Endothelial cell of umbilical vein (primary cell): ENCODE results near the gene PET100. TPM values are rescaled to one million over a fixed set of nuclear protein-coding genes. Genes with fewer than 3 reads are reported as not detected.

Experiments
- BruUV-seq: library from RNA; stranded (reverse); fragments of 400-500 nt; replicated peaks from 2 replicates; lab custom pipeline; 2021; lab: Mats Ljungman, UMichigan
- CTCF ChIA-PET: fragments of 300-600, 350-600 bp; sonication (Branson Sonifier 250); formaldehyde crosslinking; loops from one replicate; lab custom pipeline; 2021; ENCODE audit warnings: antibody characterized with exemption, inconsistent platforms; lab: Charles Lee
- POLR2A ChIA-PET: fragments of 300-600, 350-600 bp; sonication (Branson Sonifier 250); formaldehyde crosslinking; loops from one replicate; lab custom pipeline; 2021; ENCODE audit warnings: antibody characterized with exemption, inconsistent platforms; lab: Charles Lee
- DNase-seq: peaks from one replicate; pipeline ENCODE4 v3.0.0-alpha.2; 2011; ENCODE audit warnings: low read depth, low spot score
- FAIRE-seq: peaks from 2 replicates; lab custom pipeline; 2011; peaks lifted over from hg19 to GRCh38; lab: Jason Lieb, UNC
- H2AFZ ChIP-seq: 2 replicates; pipeline ENCODE4 v1.6.0; 2012; ENCODE audit warnings: low read depth, low read length, control low read depth, inconsistent platforms
- H3K27ac ChIP-seq: 2 replicates; pipeline ENCODE4 v1.5.1; 2011; ENCODE audit warnings: low read depth, mild to moderate bottlenecking, control low read depth, low read length, moderate library complexity; ENCODE audit not compliant: insufficient read depth
- H3K27me3 ChIP-seq, 2 experiments: 2 replicates each; pipeline versions ENCODE4 v1.6.0 to v1.6.1; 2011; ENCODE audit warnings: low read length in 2 of 2, mixed read lengths in 1 of 2; ENCODE audit not compliant: control insufficient read depth in 2 of 2, insufficient read depth in 2 of 2
- H3K36me3 ChIP-seq, 2 experiments: 2 replicates in 1 of 2; 3 replicates in 1 of 2; pipeline ENCODE4 v1.5.1; 2011; ENCODE audit warnings: low read length in 2 of 2, mild to moderate bottlenecking in 1 of 2, moderate library complexity in 1 of 2; ENCODE audit not compliant: control insufficient read depth in 2 of 2, insufficient read depth in 2 of 2; ENCODE audit errors: extremely low read depth in 1 of 2
- H3K4me1 ChIP-seq: 3 replicates; pipeline ENCODE4 v1.5.1; 2011; ENCODE audit warnings: mild to moderate bottlenecking, low read length; ENCODE audit not compliant: control insufficient read depth, insufficient read depth; ENCODE audit errors: extremely low read depth
- H3K4me2 ChIP-seq: 2 replicates; pipeline ENCODE4 v1.6.1; 2011; ENCODE audit warnings: low read length, control low read depth, mixed read lengths; ENCODE audit not compliant: insufficient read depth
- H3K4me3 ChIP-seq, 3 experiments: fragments of 200-600 bp in 1 of 3; sonication (generic), shearing (Covaris generic) in 1 of 3; replicated peaks in 1 of 3; 2 replicates each; pipeline ENCODE4 v1.5.1; 2011 to 2016; ENCODE audit warnings: control low read depth in 3 of 3, low read length in 3 of 3, mild to moderate bottlenecking in 2 of 3, inconsistent platforms in 1 of 3, low read depth in 1 of 3, moderate library complexity in 1 of 3; ENCODE audit not compliant: insufficient read depth in 1 of 3
- H3K79me2 ChIP-seq: 2 replicates; pipeline ENCODE4 v1.6.0; 2012; ENCODE audit warnings: low read length, inconsistent platforms; ENCODE audit not compliant: control insufficient read depth, insufficient read depth
- H3K9ac ChIP-seq: replicated peaks from 2 replicates; pipeline ENCODE3; 2011; ENCODE audit warnings: low read length, control low read depth; ENCODE audit not compliant: insufficient read depth; ENCODE audit errors: extremely low read depth
- H3K9me1 ChIP-seq: replicated peaks from 3 replicates; pipeline ENCODE4 v1.6.0; 2011; ENCODE audit warnings: mild to moderate bottlenecking, low read length; ENCODE audit not compliant: control insufficient read depth, insufficient read depth; ENCODE audit errors: extremely low read depth
- H3K9me3 ChIP-seq: replicated peaks from 2 replicates; pipeline ENCODE4 v1.5.1; 2012; ENCODE audit warnings: low read length, inconsistent platforms; ENCODE audit not compliant: control insufficient read depth, insufficient read depth
- H4K20me1 ChIP-seq: replicated peaks from 2 replicates; pipeline ENCODE3; 2011; ENCODE audit warnings: mild to moderate bottlenecking, low read length; ENCODE audit not compliant: control insufficient read depth, insufficient read depth; ENCODE audit errors: extremely low read depth
- CTCF ChIP-seq, 2 donors: IDR thresholded peaks; 1 replicate in 1 of 2; 2 replicates in 1 of 2; pipeline ENCODE4 v1.5.1; 2011; ENCODE audit warnings: low read length in 2 of 2, mild to moderate bottlenecking in 2 of 2, moderate library complexity in 2 of 2, control low read depth in 1 of 2, inconsistent platforms in 1 of 2, low read depth in 1 of 2; ENCODE audit not compliant: insufficient read depth in 1 of 2; ENCODE audit errors: extremely low read depth in 1 of 2
- EZH2 ChIP-seq: IDR thresholded peaks from 2 replicates; pipeline ENCODE4 v1.6.1; 2012; ENCODE audit warnings: borderline replicate concordance, low read depth, mild to moderate bottlenecking, moderate library complexity, low read length, inconsistent platforms; ENCODE audit not compliant: severe bottlenecking
- FOS ChIP-seq: IDR thresholded peaks from 2 replicates; pipeline ENCODE4 v1.6.1; 2011; ENCODE audit warnings: mild to moderate bottlenecking, low read length, moderate library complexity, borderline replicate concordance; ENCODE audit not compliant: insufficient read depth
- GATA2 ChIP-seq: IDR thresholded peaks from 2 replicates; pipeline ENCODE4 v1.7.0; 2011; ENCODE audit warnings: low read depth, mild to moderate bottlenecking, moderate library complexity, mixed read lengths, low read length; ENCODE audit not compliant: insufficient read length, insufficient read depth
- JUN ChIP-seq: IDR thresholded peaks from 2 replicates; pipeline ENCODE4 v1.6.1; 2011; ENCODE audit warnings: borderline replicate concordance, low read depth; ENCODE audit not compliant: insufficient read length, insufficient read depth
- MAX ChIP-seq: IDR thresholded peaks from 2 replicates; pipeline ENCODE4 v1.6.1; 2011; ENCODE audit not compliant: insufficient read depth, insufficient read length
- MYC ChIP-seq: IDR thresholded peaks from one replicate; pipeline ENCODE4 v1.6.1; 2011; ENCODE audit warnings: mild to moderate bottlenecking, low read depth, low read length
- POLR2A ChIP-seq: IDR thresholded peaks from 2 replicates; pipeline ENCODE4 v1.6.1; 2012; ENCODE audit warnings: low read depth, mild to moderate bottlenecking, control low read depth, low read length
- POLR2AphosphoS5 ChIP-seq: IDR thresholded peaks from 2 replicates; pipeline ENCODE4 v1.6.1; 2012; ENCODE audit warnings: low read depth, mild to moderate bottlenecking, control low read depth, low read length, moderate library complexity; ENCODE audit not compliant: insufficient read depth
- dilution Hi-C: fragments of 300-500 bp; cut with MboI; formaldehyde crosslinking; loops from one replicate; pipeline ENCODE4 v1.15.0; 2019; ENCODE audit warnings: low sequenced_read_pairs; ENCODE audit not compliant: extremely low pct_ligation_motif_present
- intact Hi-C: fragments of 100-400 bp; cut with micrococcal nuclease; formaldehyde crosslinking; loops from one replicate; pipeline ENCODE4 v1.10.0; 2022
- polyA plus RNA-seq, 4 experiments: library from polyadenylated mRNA; depleted of rRNA in 3 of 4; stranded (reverse) in 3 of 4; unstranded in 1 of 4; fragments of >200 nt; gene quantifications; 2 replicates each; pipeline versions ENCODE4 v1.2.1 to v1.2.3, GENCODE V29; 2011 to 2012; ENCODE audit warnings: missing spikeins in 1 of 4
- total RNA-seq: library from RNA; stranded (reverse); gene quantifications from 2 replicates; pipeline ENCODE4 v1.2.3, GENCODE V29; 2021

Gene PET100
- total and polyA plus RNA-seq, 2 donors (not counting 3 experiments of a cell fraction or from before 2014, with no cell fraction given) = 55.0 to 172 TPM

- dilution Hi-C loops (no loop called here), intact Hi-C loops (no loop called here)
- H4K20me1 ChIP-seq = no peaks in the 10 kb centered on the region
- TF ChIP-seq FOS (no peak), POLR2A (no peak), MAX (no peak), EZH2 (no peak), POLR2AphosphoS5 (no peak), MYC (no peak), GATA2 (no peak), JUN (no peak), CTCF (IDR thresholded peaks at IDR 0.05; ENCODE audit: extremely low read depth in 1 of 2, insufficient read depth in 1 of 2, low read depth in 1 of 2, low read length in 2 of 2) (no peak)
- no TSS peak for BruUV-seq
- ChIA-PET POLR2A (no interaction called here), CTCF (interaction anchor here (1.0 to 3.2 kb wide), 2 partner anchors 49 to 63 kb away, joined by 3 to 14 read pairs; partner anchors contain the start of gene TRAPPC5)
- no peak overlapping the region for H3K4me2 ChIP-seq
- H3K4me3 ChIP-seq = no peak overlapping the region
- H2AFZ ChIP-seq = no peak overlapping the region
- no peak for FAIRE-seq
- no peaks in the 10 kb centered on the region for H3K9me1 ChIP-seq
- H3K9me3 ChIP-seq = no peaks in the 10 kb centered on the region
- H3K9ac ChIP-seq = no peak overlapping the region
- H3K79me2 ChIP-seq = no peaks in the 10 kb centered on the region
- no peak overlapping the region for H3K27ac ChIP-seq
- H3K36me3 ChIP-seq = peaks cover 0 to 24% of the 10 kb centered on the region in 2 experiments
- no peaks in the 10 kb centered on the region for H3K27me3 ChIP-seq
- H3K4me1 ChIP-seq = no peaks in the 10 kb centered on the region
- no peak for DNase-seq
Observed at GRCh38 chr19:7617735-7618134, 11.9 kb upstream of the PET100 start.
